BE2C (cell line): ENCODE data around the gene CLEC14A. TPM values are rescaled to one million over a fixed set of nuclear protein-coding genes. Genes with fewer than 3 reads are reported as not detected.

Experiments
- DNase-seq: peaks from one replicate; pipeline ENCODE4 v3.0.0-alpha.2; 2020
- H3K27me3 ChIP-seq: fragments of 250-450 bp; sonication (Bioruptor Pico); 2 replicates; pipeline ENCODE4 v1.5.1; 2020; ENCODE audit warnings: mild to moderate bottlenecking
- H3K36me3 ChIP-seq: fragments of 250-450 bp; sonication (Bioruptor Pico); 2 replicates; pipeline ENCODE4 v1.5.1; 2020; ENCODE audit warnings: mild to moderate bottlenecking
- H3K4me1 ChIP-seq: fragments of 250-450 bp; sonication (Bioruptor Pico); 2 replicates; pipeline ENCODE4 v1.5.1; 2020
- H3K4me3 ChIP-seq: 2 replicates; pipeline ENCODE4 v1.5.1; 2011; ENCODE audit warnings: low read depth, low read length
- H3K9me3 ChIP-seq: fragments of 250-450 bp; sonication (Bioruptor Pico); 2 replicates; pipeline ENCODE4 v1.5.1; 2020
- polyA plus RNA-seq: library from polyadenylated mRNA; unstranded; fragments of >200 nt; gene quantifications from one replicate; pipeline ENCODE4 v1.2.1, GENCODE V29; 2012; ENCODE audit warnings: low read depth, missing spikeins; ENCODE audit not compliant: insufficient read length, insufficient read depth
- TF ChIP-seq, protein P1 (sequence below): IDR thresholded peaks from 2 replicates; pipeline ENCODE4 v1.5.1; 2012; ENCODE audit warnings: mild to moderate bottlenecking, low read depth, low read length

CLEC14A gene, protein sequence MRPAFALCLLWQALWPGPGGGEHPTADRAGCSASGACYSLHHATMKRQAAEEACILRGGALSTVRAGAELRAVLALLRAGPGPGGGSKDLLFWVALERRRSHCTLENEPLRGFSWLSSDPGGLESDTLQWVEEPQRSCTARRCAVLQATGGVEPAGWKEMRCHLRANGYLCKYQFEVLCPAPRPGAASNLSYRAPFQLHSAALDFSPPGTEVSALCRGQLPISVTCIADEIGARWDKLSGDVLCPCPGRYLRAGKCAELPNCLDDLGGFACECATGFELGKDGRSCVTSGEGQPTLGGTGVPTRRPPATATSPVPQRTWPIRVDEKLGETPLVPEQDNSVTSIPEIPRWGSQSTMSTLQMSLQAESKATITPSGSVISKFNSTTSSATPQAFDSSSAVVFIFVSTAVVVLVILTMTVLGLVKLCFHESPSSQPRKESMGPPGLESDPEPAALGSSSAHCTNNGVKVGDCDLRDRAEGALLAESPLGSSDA
- 0.90 TPM for polyA plus RNA-seq

DNA sequence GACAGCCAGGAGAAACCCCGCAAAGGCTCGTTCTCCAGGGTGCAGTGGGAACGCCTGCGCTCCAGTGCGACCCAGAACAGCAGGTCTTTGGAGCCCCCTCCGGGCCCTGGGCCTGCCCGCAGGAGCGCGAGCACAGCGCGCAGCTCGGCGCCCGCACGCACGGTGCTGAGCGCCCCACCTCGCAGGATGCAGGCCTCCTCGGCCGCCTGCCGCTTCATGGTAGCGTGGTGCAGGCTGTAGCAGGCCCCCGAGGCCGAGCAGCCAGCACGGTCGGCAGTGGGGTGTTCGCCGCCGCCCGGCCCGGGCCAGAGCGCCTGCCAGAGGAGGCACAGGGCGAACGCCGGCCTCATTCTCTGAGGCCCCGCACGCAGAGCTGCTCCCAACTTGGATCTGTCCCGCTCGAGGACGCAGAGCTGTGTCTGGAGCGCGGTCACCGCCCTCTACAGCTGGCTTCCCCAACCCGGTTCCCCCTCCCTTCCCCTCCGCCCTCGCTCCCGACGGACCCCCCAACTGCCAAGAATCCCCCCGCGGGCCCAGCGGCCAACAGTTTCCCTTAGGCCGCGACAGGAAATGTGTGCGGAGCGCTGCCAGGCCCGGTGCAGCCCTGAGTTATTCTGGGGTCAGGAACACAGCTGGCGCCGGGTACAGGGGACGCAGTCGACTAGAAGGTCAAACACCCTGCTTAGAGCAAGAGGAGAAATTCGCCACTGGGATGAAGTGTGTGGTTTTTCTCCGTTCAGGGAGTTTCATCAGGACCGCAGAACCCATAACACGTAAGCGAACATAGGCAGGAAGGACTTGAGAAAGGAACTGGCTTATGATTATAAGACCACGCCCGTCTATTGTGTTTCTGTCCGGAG, at the start of gene CLEC14A:
Gene CLEC14A (minus strand): TSS at position 421 of the 860 bp plus-strand sequence. CDS start 71 bp downstream, at position 350.
- TF ChIP-seq, protein P1, sequence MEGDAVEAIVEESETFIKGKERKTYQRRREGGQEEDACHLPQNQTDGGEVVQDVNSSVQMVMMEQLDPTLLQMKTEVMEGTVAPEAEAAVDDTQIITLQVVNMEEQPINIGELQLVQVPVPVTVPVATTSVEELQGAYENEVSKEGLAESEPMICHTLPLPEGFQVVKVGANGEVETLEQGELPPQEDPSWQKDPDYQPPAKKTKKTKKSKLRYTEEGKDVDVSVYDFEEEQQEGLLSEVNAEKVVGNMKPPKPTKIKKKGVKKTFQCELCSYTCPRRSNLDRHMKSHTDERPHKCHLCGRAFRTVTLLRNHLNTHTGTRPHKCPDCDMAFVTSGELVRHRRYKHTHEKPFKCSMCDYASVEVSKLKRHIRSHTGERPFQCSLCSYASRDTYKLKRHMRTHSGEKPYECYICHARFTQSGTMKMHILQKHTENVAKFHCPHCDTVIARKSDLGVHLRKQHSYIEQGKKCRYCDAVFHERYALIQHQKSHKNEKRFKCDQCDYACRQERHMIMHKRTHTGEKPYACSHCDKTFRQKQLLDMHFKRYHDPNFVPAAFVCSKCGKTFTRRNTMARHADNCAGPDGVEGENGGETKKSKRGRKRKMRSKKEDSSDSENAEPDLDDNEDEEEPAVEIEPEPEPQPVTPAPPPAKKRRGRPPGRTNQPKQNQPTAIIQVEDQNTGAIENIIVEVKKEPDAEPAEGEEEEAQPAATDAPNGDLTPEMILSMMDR, result no peak
- no peaks in the 10 kb centered on the region for H3K4me1 ChIP-seq
- no peaks in the 10 kb centered on the region for H3K27me3 ChIP-seq
- H3K9me3 ChIP-seq, result no peaks in the 10 kb centered on the region; the same call in 1 of the 2 replicates
- no peak for DNase-seq
- H3K4me3 ChIP-seq, result no peak within 1 kb of the TSS
- H3K36me3 ChIP-seq, result no peaks in the 10 kb centered on the region

DNA sequence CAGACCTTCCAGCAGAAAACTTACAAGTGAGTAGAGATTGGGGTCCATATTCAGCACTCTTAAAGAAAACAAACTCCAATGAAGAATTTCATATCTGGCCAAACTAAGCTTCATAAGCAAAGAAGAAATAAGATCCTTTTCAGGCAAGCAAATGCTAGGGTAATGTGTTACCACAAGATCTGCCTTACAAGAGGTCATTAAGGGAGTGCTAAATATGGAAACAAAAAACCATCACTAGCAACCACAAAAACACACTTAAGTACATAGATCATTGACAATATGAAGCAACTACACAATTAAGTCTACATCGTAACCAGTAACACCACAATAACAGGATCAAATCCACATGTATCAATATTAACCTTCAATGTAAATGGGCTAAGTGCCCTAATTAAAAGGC, 47.1 kb upstream of the CLEC14A start:
- Histone ChIP-seq H3K27me3 (no peaks in the 10 kb centered on the region), H3K4me1 (peaks cover 2% of the 10 kb centered on the region; the same call in 1 of the 2 replicates), H3K9me3 (no peaks in the 10 kb centered on the region), H3K4me3 (no peak overlapping the region), H3K36me3 (no peaks in the 10 kb centered on the region)
- TF ChIP-seq, protein P1, result no peak
- DNase-seq, result no peak

DNA sequence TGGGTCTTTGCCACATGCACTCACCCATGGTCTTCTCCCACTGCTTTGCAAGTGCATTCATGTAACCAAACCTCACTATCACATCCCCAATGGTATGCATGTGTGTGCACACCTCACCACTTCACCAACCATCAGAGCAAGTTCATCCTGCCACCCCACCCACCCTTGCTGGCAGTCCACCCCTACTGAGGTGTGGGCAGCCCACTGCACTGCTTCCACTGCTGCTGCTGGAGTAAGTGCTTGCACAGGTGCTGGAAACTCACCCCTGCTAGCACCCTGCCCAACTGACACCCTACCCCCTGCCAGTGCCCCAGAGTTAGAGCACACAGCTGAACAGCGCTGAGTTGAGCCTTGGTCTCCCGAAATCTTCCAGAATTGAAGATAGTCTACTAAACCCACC, 46.1 kb upstream of the CLEC14A start:
- no peaks in the 10 kb centered on the region for H3K27me3 ChIP-seq
- TF ChIP-seq, protein P1, result no peak
- peaks cover 6% of the 10 kb centered on the region; the same call in 1 of the 2 replicates for H3K4me1 ChIP-seq
- no peaks in the 10 kb centered on the region for H3K36me3 ChIP-seq
- DNase-seq, result no peak
- no peaks in the 10 kb centered on the region for H3K9me3 ChIP-seq
- H3K4me3 ChIP-seq, result no peak overlapping the region

DNA sequence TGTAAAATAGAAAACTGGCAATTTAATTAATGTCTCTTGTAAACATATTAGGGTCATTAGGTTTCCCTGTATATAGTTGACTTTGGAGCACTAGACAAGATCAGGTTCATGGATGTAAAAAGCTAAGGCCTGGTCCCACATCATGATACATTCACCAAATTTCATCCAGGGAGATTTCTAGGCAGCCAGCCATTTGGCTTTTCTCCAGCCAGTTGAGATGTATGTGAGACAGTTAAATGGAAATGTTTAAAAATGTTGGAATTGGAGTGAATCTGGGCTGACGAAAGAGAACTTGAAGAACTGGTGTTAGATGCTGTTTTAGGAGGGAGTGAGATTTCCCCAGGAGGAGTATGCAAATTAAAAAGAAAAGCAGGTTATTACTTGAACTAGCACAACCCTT, 41.8 kb upstream of the CLEC14A start:
- Histone ChIP-seq H3K4me1 (peaks cover 6% of the 10 kb centered on the region; the same call in 1 of the 2 replicates), H3K27me3 (no peaks in the 10 kb centered on the region), H3K9me3 (no peaks in the 10 kb centered on the region), H3K36me3 (no peaks in the 10 kb centered on the region), H3K4me3 (no peak overlapping the region)
- peak; percentile 58 for DNase-seq
- TF ChIP-seq, protein P1, result no peak

DNA sequence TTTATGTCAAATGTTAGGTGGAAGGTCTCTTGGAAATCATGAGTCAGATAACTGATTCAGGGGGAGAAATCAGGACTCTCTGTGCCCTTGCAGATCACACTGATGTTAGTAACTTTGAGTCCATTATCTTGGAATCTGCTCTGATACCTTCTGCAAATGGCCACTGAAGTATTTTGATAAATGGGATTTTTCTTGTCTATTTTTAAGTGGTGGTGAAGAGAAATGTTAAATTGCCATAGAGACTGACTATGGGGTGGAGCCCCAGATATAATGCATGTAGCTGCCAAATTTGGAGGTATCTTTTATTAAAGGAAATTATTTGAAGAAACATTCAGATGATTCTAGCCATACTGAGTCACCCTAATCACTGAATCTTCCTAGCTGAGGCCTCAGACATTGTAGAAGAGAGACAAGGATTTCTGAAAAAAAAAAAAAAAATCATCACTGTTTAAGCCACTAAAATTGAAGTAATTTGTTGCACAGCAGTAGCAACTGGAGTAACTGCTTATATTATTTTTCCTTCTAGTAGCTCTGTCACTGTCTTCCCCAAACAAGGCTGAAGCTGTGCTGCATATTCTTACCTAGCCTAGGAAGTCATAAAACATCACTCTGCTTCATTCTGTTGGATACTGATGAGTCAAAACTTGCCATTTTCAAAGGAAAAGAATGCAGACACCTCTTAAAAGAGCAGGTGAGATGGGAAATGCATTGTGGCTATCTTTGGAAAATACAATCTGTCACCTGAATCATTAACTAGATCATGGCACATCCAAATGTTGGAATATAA, 36.0 kb upstream of the CLEC14A start:
- Histone ChIP-seq H3K4me1 (peaks cover 6% of the 10 kb centered on the region; the same call in 1 of the 2 replicates), H3K4me3 (no peak overlapping the region), H3K27me3 (no peaks in the 10 kb centered on the region), H3K9me3 (no peaks in the 10 kb centered on the region), H3K36me3 (no peaks in the 10 kb centered on the region)
- TF ChIP-seq, protein P1, result no peak
- no peak for DNase-seq
